Fibroblast of the conjunctiva (primary cell): Measurements from ENCODE around the gene HELZ2.
"Not testable (repeated sequence)": the region's sequence is repeated elsewhere in the genome, so short reads cannot be mapped to it uniquely, and the experiment has no call there.

Experiments
- DNase-seq: peaks from one replicate; pipeline ENCODE4 v3.0.0-alpha.2; 2010; ENCODE audit warnings: low read depth

HELZ2 gene

DNA sequence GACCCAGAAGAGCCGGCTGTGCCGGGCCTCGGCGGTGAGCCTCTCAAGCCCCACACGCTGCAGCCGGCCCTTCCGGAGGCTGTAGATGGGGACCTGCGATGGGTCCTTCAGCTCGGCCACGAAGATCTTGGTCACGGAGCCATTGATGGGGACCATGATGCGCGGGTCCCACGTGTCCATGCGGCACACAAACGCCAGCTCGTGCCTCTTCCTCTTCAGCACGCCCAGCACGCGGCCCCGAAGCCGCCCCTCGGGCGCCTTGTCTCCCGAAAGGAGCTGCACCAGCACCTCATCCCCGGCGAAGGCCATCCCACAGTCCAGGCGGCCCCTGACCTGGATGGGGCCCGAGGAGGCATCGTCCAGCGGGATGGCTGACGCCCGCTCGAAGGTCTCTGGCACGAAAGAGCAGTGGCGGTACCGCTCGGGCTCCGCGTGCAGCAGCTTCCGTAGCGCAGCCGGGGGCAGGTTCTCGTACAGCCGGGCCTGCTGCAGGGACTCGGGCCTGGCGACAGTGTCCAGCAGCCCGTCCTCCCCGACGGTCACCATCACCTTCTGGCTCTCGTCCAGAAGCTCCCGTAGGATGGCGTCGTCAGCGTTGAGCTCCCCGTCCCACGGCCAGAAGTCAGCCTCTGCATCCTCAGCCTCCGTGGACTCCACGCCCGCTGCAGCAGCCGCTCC is 8.9 kb downstream of the HELZ2 start:
- no peak for DNase-seq

DNA sequence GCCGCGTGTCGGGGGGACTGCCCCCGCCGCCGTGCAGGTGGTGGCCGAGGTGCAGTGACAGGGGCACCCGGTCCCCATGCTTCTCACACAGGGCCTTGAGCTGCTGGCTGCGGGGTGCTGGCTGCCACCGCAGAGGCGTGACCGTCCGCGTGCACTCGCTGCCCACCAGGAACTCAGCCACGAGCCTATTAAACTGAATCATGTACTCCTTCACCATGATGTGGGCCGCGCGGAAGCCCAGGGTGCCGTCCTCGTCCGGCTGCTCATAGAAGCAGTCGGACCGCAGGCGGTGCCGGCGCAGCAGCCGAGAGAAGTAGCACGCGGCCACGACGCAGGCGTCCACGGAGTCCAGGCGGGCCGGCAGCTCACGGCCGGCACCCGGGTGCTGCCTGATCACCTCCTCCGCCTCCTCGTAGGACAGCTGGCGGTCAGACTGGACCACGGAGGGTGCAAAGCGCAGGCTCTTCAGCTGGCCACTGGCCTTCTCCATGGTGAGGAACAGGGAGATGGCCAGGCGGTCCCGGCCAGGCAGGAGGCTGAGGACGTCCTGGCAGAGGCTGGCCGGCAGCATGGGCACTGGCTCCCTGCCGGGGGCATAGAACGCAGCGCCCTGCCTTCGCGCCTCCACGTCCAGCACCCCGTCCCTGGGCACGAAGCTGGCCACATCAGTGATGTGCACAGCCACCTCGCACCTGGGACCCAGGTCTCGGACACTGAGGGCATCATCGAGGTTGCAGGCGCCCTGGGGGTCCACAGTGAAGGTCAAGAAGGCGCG is 9.8 kb downstream of the HELZ2 start:
- no peak for DNase-seq

DNA sequence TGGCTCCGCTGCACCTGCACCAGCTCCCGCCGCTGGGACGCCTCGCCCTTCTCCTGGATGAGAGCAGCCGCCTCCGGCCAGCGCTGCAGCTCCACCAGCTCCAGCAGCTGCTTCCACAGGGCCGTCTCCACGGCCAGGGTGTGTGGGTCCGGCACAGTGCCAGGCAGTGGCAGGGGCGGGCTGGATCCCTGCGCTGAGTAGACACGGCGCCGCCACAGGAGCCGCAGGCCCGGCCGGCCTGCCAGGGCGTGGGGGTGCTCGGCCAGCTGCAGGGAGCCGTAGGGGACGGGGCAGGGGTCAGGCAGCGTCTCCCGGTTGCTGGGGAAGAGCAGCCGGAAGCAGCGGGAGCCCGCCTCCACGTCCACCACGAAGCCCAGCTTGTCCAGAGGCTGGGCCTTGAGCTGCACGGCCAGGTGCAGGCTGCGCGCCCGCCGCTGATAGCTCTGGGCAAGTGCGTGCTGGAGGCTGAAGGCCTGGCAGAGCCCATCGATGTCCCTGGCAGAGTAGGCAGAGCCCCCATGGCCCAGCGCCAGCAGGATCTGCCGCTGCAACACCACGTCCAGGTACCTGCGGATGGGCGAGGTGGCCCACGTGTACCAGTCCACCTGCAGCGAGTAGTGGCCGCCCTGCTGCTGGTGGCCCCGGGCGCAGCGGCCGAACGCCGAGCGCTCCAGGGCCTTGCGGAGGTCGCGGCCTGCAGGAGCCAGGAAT is 10.7 kb downstream of the HELZ2 start:
- DNase-seq, result no peak

DNA sequence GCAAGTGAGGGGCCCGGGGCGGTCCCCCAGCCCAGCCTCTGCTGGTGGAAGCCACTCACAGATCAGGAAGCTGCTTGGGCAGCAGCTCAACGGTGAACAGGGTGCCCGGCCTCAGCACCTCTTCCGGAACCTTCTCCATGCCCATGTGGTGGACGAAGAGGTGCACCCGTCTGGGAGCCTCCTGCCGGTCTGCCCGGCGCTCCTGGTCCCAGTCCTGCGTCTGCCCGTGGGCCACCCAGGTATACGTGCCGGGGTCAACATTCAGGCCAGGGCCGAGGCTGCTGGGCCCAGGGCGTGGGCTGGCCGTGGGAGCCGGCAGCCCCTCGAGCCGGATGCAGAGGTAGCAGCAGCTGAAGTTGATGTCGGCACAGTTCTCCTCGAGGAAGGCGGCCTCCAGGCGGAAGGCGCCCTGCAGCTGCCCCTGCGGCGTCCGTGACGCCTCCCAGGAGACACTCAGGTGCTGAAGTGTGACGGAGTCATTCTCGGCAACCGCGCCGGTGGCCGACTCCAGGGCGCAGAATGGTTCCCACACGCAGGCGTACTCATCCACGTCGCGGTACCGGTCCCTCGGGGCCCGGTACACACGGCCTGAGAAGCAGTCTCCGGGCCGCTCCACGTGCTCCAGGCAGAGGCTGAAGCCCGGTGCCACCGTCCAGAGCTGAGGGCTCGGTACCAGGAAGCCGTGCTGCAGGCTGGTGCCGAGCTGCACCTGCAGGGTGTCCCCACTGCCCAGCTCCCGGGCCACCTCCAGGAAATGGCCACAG is 11.4 kb downstream of the HELZ2 start:
- no peak for DNase-seq

DNA sequence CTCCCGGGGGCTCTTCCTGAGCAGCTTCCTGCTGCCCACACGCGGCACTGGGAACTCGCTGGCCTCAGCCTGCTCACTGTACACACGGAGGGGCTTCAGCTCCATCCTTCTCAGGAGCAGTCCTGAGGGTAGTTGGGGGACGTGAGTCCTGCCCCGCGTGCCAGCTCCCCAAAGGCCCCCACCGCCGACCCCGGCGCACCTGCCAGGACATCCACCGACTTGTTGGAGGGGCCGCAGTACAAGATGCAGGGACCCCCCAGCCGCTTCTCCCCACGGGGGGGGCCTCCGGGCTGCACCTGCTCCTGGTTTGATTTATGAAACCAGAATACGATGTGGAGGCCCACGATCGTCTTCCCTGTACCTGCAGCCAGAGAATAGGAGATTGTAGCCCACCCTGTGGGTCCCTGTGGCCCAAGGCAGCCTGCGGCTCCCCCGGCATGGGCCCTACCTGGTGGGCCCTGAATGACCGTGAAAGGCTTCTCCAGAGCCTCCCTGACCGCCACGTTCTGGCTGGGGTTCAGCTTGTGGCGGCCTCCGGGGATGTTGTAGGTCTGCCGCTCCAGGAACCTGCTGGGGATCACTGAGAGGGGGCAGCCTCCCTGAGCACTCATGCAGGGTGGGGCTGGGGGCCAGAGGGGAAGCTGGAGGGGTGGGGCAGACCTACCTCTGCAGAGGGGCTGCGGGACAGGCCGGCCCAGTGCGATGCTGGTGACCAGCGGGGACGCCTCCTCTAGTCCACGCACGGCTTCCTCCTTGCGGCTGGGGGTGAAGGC is 12.2 kb downstream of the HELZ2 start:
- DNase-seq, result no peak

DNA sequence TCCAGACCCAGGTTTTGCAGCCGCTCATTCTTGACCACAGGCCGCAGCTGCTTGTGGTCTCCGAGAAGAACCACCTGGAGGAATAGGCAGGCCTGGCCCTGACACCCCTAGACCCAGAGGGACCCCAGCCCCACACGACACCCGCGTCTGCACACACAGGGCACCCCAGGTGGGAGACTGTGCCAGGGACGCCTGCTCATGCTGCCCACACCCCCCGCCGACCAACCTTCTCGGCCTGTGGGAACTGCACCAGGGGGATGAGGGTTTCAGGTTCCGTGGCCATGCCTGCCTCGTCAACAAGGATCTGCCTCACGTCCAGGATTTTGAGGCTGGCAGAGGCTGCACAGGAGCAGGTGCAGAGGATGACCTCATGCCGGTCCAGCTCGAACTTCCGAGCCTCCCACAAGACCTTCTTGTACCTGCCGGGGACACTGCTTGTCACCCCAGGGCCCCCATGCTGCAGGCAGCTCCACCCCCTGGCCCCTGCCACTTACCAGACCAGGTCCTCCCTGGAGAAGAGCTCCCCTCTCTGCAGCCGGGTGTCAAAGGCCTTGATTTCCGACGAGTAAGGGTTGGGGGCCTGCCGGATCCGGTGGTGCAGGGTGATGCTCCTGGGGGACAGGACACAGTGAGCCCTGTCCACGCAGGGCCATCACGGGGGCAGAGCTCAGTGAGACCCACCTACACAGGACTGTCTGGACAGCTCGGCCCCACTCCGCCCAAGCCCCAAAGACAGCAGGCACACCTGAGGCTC is 13.0 kb downstream of the HELZ2 start:
- DNase-seq, result no peak

DNA sequence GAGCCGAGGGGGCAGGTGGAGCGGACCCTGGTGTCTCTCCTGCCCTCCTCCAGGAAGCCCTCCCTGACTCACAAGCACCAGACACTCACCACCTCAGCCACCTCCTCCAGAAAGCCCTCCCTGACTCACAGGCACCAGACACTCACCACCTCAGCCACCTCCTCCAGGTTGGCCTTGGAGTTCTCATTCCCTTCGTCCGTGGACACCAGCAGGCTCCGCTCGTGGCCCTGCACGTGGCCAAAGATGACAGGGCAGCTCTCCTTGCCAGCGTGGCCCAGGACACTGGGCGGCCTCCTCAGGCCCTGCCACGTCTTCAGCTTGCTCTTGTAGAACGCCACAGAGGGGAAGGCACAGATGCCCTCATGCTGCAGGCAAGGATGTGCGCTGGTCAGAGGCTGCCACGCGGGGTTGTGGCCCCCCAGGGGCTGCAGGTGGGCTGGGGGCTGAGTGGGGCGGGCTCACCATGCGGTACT is 13.7 kb downstream of the HELZ2 start:
- DNase-seq, result no peak

DNA sequence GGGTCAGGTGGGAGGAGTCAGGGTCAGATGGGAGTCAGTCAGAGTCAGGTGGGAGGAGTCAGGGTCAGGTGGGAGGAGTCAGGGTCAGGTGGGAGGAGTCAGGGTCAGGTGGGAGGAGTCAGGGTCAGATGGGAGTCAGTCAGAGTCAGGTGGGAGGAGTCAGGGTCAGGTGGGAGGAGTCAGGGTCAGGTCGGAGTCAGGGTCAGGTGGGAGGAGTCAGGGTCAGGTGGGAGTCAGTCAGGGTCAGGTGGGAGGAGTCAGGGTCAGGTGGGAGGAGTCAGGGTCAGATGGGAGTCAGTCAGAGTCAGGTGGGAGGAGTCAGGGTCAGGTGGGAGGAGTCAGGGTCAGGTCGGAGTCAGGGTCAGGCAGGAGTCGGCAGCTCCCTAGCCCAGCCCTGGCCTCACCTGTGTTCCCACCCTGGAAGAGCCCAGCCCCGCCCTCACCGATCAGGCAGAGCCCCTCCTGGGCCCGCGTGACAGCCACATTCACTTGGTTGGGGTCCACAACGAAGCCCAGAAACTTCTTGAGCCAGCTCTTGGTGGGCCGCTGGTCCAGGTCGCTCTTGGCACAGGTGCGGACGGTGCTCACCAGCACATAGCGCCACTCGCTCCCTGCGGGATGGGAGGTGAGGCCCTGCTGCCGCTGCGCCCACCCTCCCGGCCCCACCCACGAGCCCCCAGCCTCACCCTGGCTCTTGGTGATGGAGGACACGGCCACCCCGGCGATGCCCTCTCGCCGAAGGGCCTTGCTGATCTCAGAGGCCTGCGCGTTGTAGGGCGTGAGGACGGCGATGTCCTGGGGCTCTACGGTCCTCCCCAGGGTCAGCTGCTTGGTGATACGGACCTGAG is 14.3 kb downstream of the HELZ2 start:
- not testable (repeated sequence) for DNase-seq

DNA sequence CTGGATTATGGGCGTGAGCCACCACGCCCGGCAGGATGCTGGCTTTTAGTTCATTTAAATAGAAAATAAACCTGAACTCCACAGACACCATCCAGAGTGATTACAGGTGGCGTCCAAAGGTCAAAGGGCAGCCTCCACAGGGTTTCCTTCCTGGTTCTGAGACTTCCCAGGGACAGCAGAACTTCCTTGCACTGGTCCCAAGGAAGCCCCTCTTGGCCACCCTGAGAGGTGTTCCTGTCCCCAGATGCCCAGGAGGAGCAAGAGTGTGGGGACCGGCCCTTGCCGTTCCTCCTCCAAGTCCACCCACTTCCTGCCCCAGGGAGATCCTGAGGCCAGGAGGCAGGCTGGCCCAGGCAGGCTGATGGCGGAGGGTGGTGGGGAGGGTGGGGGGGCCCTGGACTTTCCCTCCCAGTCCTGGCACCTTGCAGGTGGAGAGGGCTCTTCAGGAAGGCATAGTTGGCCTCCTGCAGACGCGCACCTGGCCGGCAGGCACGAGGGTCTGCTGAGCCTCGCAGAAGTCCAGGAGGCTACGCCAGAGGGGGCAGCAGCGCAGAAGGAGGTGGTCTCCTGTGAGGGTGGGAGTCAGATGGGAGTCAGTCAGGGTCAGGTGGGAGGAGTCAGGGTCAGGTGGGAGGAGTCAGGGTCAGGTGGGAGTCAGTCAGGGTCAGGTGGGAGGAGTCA is 15.1 kb downstream of the HELZ2 start:
- no peak for DNase-seq

DNA sequence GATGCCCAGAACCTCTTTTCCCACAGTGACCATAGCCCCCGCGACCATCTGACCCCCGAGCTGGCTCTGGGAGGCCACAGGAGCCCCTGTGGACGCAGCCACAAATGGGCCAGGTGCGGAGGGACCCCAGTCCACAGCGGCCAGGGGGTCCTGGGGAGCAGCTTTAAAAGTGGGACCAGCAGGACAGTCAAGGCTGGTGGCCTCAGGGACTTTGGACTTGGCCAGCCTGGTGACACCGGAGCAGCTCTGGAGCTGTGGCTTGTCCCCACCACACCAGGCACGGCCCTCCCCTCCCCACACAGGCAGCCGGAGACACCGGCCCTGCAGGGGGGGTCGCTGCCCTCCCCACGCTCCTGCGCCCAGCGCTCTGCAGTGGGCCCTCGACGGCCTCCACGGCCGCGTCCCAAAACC is 16.6 kb downstream of the HELZ2 start:
- DNase-seq, result no peak

DNA sequence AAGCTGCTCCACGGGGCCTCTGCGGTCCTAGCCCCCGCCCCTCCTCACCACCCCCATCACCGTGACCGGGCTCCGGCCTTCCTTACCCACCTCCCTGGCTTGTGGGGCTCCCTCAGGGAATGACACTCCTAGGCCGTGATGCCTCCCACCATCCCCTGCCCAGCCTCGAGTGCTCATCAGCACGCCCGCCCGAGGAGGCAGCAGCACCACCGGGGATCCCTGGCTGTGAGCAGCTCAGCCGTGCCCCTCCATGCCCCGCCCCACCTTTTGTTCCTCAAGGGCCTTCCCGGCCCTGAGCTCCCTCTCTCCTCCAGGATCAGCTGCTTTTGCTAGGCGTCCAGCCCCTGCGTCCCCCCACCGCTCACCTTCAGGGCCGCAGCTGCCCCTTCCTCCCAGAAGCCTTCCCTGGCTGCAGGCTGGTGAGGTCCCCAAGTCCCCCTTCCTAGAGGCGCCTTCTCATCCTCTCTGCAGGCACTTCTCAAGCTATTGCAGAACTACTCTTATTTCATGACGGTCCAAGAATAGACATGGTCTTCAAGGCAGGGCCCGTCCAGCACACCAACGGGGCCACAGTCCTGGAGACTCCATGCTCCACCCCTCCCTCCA is 17.1 kb downstream of the HELZ2 start:
- no peak for DNase-seq

DNA sequence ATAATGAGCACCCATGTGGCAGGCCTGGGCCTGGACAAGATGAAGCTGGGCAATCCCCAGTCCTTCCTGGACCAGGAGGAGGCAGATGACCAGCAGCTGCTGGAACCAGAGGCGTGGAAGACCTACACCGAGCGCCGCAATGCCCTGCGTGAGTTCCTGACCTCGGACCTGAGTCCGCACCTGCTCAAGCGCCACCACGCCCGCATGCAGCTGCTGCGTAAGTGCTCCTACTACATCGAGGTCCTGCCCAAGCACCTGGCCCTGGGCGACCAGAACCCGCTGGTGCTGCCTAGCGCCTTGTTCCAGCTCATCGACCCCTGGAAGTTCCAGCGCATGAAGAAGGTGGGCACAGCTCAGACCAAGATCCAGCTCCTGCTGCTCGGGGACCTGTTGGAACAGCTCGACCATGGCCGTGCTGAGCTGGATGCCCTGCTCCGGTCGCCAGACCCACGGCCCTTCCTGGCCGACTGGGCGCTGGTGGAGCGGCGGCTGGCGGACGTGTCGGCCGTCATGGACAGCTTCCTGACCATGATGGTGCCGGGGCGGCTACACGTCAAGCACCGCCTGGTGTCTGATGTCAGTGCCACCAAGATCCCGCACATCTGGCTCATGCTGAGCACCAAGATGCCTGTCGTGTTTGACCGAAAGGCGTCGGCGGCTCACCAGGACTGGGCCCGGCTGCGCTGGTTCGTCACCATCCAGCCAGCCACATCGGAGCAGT is 18.2 kb downstream of the HELZ2 start:
- no peak for DNase-seq

DNA sequence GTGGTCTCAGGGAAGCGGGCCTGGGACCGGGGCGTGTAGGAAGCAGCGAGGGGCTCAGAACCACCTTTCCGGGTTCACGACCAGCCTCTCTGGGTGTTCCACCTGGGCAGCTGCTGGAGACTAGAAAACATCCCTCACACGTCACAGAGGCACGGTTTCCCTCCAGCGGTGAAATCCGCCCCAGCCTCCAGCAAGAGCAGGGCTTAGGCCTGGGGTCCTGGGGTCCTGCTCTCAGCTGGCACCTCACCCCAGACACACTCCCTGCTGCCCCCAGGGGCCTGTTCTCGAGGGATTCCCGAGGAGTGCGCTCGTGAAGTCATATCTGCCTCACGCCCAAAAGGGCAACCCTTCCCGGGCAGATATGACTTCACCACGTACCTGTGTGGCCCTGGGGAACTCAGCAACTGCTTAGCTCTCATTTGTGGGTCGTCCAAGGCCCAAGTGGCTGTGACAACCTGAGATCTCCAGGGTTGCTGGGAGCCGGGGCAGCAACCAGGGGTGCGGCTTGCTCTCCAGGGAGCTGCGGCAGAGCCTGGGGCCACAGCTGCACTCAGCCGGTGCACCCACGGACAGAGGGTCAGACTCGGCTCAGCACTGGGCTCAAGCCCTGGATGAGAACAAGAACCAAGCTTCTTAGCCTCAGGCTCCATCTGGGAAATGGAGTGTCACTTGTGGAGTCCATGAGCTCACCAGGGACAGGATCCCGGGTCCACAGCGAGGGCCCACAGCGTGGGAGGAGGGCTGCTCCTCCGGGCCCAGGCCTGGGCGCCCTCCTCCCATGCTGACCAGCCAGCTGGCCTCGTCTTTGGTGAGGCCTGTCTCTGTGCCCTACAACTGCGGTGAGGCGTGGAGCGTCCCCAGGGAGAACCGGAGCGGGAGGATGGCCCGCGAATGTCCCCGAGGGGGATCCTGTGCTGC is 19.4 kb downstream of the HELZ2 start:
- no peak for DNase-seq

DNA sequence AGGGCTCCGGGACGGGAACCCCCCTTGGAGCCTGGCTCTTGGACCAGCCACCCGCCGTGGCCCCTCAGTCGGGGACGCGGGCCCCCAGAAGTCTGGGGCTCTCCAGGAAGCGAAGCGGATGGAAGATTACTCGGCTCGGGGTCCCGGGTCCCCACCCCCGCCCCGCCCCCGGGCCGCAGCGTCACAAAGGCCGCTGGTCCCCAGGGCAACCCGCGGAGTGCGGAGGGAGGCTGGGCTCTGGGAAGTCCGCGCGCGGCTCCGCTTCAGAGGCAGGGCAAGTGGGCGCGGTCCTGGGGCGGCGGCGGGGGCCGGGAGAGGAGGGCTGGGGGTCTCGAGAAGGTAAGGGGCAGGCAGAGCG is 20.1 kb downstream of the HELZ2 start, which contains the start of gene FNDC11:
TSS of gene FNDC11 (plus strand) at position 227 of the 358 bp plus-strand sequence. CDS start 1,505 bp downstream, outside the sequence.
- no peak for DNase-seq

DNA sequence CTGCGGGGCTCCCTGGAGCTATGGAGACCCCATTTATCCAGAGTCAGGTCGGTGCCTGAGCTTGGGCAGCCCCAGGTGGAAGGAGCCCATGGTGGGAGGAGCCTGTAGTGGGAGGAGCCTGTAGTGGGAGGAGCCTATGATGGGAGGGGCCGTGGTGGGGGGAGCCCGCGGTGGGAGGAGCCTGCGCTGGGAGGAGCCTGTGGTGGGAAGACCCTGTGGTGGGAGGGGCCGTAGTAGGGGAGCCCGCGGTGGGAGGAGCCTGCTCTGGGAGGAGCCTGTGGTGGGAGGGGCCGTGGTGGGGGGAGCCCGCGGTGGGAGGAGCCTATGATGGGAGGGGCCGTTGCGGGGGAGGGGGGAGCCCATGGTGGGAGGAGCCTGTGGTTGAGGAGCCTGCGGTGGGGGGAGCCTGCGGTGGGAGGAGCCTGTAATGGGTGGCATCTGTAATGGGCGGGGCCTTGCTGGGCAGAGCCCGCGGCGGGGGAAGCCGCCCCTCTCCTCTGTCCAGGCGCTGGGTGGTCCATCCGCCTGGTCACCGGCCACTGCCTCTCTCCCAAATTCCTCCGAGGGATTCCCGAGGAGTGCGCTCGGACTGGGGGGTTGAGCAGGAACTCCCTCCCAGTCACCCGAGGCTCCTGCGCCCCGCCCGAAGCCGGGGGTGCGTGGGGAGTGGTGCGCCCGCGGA is 20.6 kb downstream of the HELZ2 start:
- DNase-seq, result peak; percentile 69
